Stimulated activated CD4-positive, alpha-beta T cell treated with anti-CD3 and anti-CD28 coated beads, Interleukin-15, amount 100 ng/mL, for 1 hour (primary cell): ENCODE data around the gene ATL2.

Source experiments
- DNase-seq, 2 donors: peaks; one replicate each; pipeline ENCODE4 v3.0.0-alpha.2; 2020; ENCODE audit warnings: low read depth in 1 of 2, low spot score in 1 of 2

The ATL2 gene

DNA sequence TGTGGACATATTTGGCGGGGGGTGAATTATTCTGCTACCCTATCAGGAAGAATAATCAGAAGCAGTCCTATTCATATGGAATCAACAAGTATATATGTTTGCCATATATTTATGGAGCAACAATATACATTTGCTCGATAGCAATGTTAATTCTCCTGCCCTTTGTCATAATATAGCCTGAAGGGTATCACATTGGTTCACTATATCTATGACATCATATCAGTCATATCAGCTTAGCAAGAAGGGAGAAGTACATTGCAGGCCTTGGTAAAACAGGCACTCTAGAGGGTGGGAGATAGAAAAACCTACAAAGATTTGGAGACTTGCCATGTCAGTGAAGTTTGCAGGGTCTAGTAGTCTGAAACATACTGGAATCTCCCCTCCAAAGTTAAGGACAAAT is 128.4 kb downstream of the ATL2 start:
- DNase-seq: no peak

- no peak for DNase-seq
Observed at GRCh38 chr2:38248255-38248654, 128.8 kb downstream of the ATL2 start.

GRCh38 chr2:38246105-38246504 is 131.0 kb downstream of the ATL2 start:
- DNase-seq: no peak

- DNase-seq: no peak
Observed at GRCh38 chr2:38245114-38245641, 131.9 kb downstream of the ATL2 start.

GRCh38 chr2:38244301-38244700 is 132.8 kb downstream of the ATL2 start:
- DNase-seq: no peak
